Liver (tissue), 2 donors: ENCODE data around the gene MAN1A2.

Experiments used
- REST ChIP-seq: IDR thresholded peaks from 2 replicates; pipeline ENCODE4 v1.6.1; 2016; ENCODE audit warnings: antibody characterized with exemption, mild to moderate bottlenecking
- TAF1 ChIP-seq: conservative IDR thresholded peaks from 2 replicates; pipeline ENCODE4 v1.6.1; 2016; ENCODE audit warnings: antibody characterized with exemption, mild to moderate bottlenecking
- donor health status: healthy.

GRCh38 chr1:117572546-117572945, 205.3 kb downstream of the MAN1A2 start:
- TF ChIP-seq REST (no peak), TAF1 (no peak)
